ENCODE measurements around the gene ZNF652. TPM values are rescaled to one million over a fixed set of nuclear protein-coding genes. Genes with fewer than 3 reads are reported as not detected.

ZNF652 gene
- total RNA-seq, 1 experiment from 2014 or later: 92.6 TPM

DNA sequence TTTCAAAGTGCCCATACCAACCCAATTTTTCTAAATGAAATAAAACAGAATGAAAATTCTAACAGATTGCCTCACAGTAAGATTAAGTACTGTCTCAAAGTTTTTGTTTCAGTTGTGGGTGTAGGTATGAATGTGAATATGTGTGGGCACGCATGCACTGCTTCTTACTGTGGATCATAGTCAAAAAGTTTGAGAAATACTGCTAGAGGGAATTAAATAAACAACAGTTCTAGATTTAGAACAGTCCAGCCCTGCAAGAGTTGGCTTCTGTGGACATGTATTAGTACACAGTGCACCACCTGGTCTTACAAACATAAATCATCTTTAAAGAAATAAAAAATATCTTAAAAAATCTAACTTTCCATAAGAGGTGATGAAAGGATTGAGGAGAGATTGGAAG lies 8.4 kb downstream of the ZNF652 start:
- intact Hi-C loops (cut with micrococcal nuclease; ENCODE audit: unreplicated experiment): no loop called here
- Mint-ChIP-seq H3K9me3 (ENCODE audit: unreplicated experiment) (no peaks in the 10 kb centered on the region), H3K4me3 (ENCODE audit: unreplicated experiment) (no peak overlapping the region), H3K27me3 (ENCODE audit: insufficient read depth, unreplicated experiment) (no peaks in the 10 kb centered on the region), H3K36me3 (ENCODE audit: insufficient read depth, unreplicated experiment) (no peaks in the 10 kb centered on the region), H3K27ac (ENCODE audit: unreplicated experiment) (no peak overlapping the region), H3K4me1 (ENCODE audit: low read depth, unreplicated experiment) (peaks cover 6% of the 10 kb centered on the region)
- no peak for DNase-seq
- H3K9me3 ChIP-seq: no peaks in the 10 kb centered on the region
- H3K36me3 ChIP-seq (ENCODE audit: control insufficient read depth, insufficient read depth, low read length): no peaks in the 10 kb centered on the region; the same call in 1 of the 2 replicates
- CTCF ChIA-PET: interaction anchor here (0.5 kb wide), 1 partner anchor 333 kb away, joined by 5 read pairs; no protein-coding TSS in a partner anchor
- no peak for TF ChIP-seq CTCF (IDR thresholded peaks at IDR 0.05; ENCODE audit: insufficient read depth in 1 of 2, low read depth in 1 of 2, low read length in 1 of 2, severe bottlenecking in 1 of 2, unreplicated experiment in 1 of 2)
- no peaks in the 10 kb centered on the region for H3K27me3 ChIP-seq (replicated peaks; ENCODE audit: control insufficient read depth, insufficient read depth, low read length)
- H3K4me1 ChIP-seq: peaks cover 13% of the 10 kb centered on the region; the same call in 1 of the 2 replicates
- no TSS peak for BruUV-seq (replicated peaks)
- no peak overlapping the region for H3K4me3 ChIP-seq (ENCODE audit: low read depth, low read length)
- POLR2A ChIA-PET: no interaction called here

DNA sequence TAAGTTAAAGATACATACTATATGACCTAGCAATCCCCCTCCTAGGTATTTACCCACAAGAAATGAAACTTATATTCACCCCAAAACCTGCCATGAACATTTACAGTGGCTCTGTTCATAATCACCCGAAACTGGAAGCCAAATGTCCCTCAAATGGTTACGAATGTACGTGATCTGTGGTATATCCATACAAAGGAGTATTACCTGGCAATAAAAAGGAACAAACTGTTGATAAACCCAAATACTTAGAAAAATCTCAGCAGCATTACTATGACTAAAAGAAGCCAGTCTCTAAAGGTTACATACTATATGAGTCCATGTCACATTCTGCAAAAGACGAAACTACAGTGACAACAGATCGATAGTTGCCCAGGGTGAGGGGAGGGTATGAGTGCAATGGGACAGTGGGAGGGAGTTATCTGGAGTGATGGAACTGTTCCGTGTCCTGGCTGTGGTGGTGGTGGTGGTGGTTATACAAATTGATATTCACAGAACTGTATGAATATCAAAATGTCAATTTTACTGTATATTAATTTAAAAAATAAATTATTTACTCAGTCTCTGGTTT lies 9.4 kb downstream of the ZNF652 start:
- no TSS peak for BruUV-seq (replicated peaks)
- DNase-seq: no peak
- H3K9me3 Mint-ChIP-seq (ENCODE audit: unreplicated experiment): no peaks in the 10 kb centered on the region
- Histone ChIP-seq H3K9me3 (no peaks in the 10 kb centered on the region), H3K27me3 (replicated peaks; ENCODE audit: control insufficient read depth, insufficient read depth, low read length) (no peaks in the 10 kb centered on the region), H3K36me3 (ENCODE audit: control insufficient read depth, insufficient read depth, low read length) (no peaks in the 10 kb centered on the region; the same call in 1 of the 2 replicates), H3K4me1 (peaks cover 7% of the 10 kb centered on the region; the same call in 1 of the 2 replicates), H3K4me3 (ENCODE audit: low read depth, low read length) (no peak overlapping the region)
- ChIA-PET CTCF (no interaction called here), POLR2A (no interaction called here)
- TF ChIP-seq CTCF (IDR thresholded peaks at IDR 0.05; ENCODE audit: insufficient read depth in 1 of 2, low read depth in 1 of 2, low read length in 1 of 2, severe bottlenecking in 1 of 2, unreplicated experiment in 1 of 2): no peak
- no peak overlapping the region for H3K27ac Mint-ChIP-seq (ENCODE audit: unreplicated experiment)
- intact Hi-C loops (cut with micrococcal nuclease; ENCODE audit: unreplicated experiment): no loop called here
- no peaks in the 10 kb centered on the region for H3K27me3 Mint-ChIP-seq (ENCODE audit: insufficient read depth, unreplicated experiment)
- H3K4me3 Mint-ChIP-seq (ENCODE audit: unreplicated experiment): no peak overlapping the region
- peaks cover 3% of the 10 kb centered on the region for H3K4me1 Mint-ChIP-seq (ENCODE audit: low read depth, unreplicated experiment)
- peaks cover 6% of the 10 kb centered on the region for H3K36me3 Mint-ChIP-seq (ENCODE audit: insufficient read depth, unreplicated experiment)

- Histone ChIP-seq H3K4me3 (ENCODE audit: low read depth, low read length) (no peak overlapping the region), H3K9me3 (no peaks in the 10 kb centered on the region), H3K4me1 (peaks cover 5% of the 10 kb centered on the region; the same call in 1 of the 2 replicates), H3K36me3 (ENCODE audit: control insufficient read depth, insufficient read depth, low read length) (no peaks in the 10 kb centered on the region; the same call in 1 of the 2 replicates), H3K27me3 (replicated peaks; ENCODE audit: control insufficient read depth, insufficient read depth, low read length) (no peaks in the 10 kb centered on the region)
- no TSS peak for BruUV-seq (replicated peaks)
- Mint-ChIP-seq H3K4me3 (ENCODE audit: unreplicated experiment) (no peak overlapping the region), H3K36me3 (ENCODE audit: insufficient read depth, unreplicated experiment) (peaks cover 6% of the 10 kb centered on the region), H3K27ac (ENCODE audit: unreplicated experiment) (no peak overlapping the region), H3K27me3 (ENCODE audit: insufficient read depth, unreplicated experiment) (no peaks in the 10 kb centered on the region), H3K9me3 (ENCODE audit: unreplicated experiment) (no peaks in the 10 kb centered on the region), H3K4me1 (ENCODE audit: low read depth, unreplicated experiment) (no peaks in the 10 kb centered on the region)
- ChIA-PET CTCF (no interaction called here), POLR2A (no interaction called here)
- DNase-seq: no peak
- intact Hi-C loops (cut with micrococcal nuclease; ENCODE audit: unreplicated experiment): no loop called here
- no peak for TF ChIP-seq CTCF (IDR thresholded peaks at IDR 0.05; ENCODE audit: insufficient read depth in 1 of 2, low read depth in 1 of 2, low read length in 1 of 2, severe bottlenecking in 1 of 2, unreplicated experiment in 1 of 2)
Observed at GRCh38 chr17:49351572-49352140, 10.4 kb downstream of the ZNF652 start.
